ENCODE data around the gene IMP4. TPM values are rescaled to one million over a fixed set of nuclear protein-coding genes. Genes with fewer than 3 reads are reported as not detected.
A peak's percentile ranks its signal among the peaks of the same experiment; 100 is the strongest.

Gene IMP4
- total and polyA plus RNA-seq, 2 of the 13 experiments (the other 11 are each of a cell fraction or from before 2014, with no cell fraction given), result 142 to 158 TPM

- TF ChIP-seq SIX1 (CRISPR knock-in tag; IDR thresholded peaks at IDR 0.05; ENCODE audit: borderline replicate concordance), result no peak
- TF ChIP-seq BHLHE40 (IDR thresholded peaks at IDR 0.05; ENCODE audit: low read length), result 0 out of 2 replicates have a peak, but pooled peaks have one; percentile 3
- TF ChIP-seq SP1 (IDR thresholded peaks at IDR 0.05), result no peak
- no peak for TF ChIP-seq SP1 (CRISPR knock-in tag; IDR thresholded peaks at IDR 0.05)
- no peak for TF ChIP-seq ZBED4 (CRISPR knock-in tag; IDR thresholded peaks at IDR 0.05; ENCODE audit: borderline replicate concordance)
- no peak for TF ChIP-seq ZBTB25 (CRISPR knock-in tag; IDR thresholded peaks at IDR 0.05)
- TF ChIP-seq ZFAT (CRISPR knock-in tag; conservative IDR thresholded peaks at IDR 0.05), result no peak
- TF ChIP-seq ZNF17 (CRISPR knock-in tag; IDR thresholded peaks at IDR 0.05), result no peak
- TF ChIP-seq ZNF326 (CRISPR knock-in tag; IDR thresholded peaks at IDR 0.05; ENCODE audit: borderline replicate concordance), result no peak
- no peak for TF ChIP-seq ZNF296 (CRISPR knock-in tag; conservative IDR thresholded peaks at IDR 0.05)
- peak; percentile 97 for TF ChIP-seq ZBTB33 (CRISPR knock-in tag; IDR thresholded peaks at IDR 0.05)
- no peak for TF ChIP-seq MAFG (CRISPR knock-in tag; IDR thresholded peaks at IDR 0.05)
- no peak for TF ChIP-seq MIER2 (CRISPR knock-in tag; IDR thresholded peaks at IDR 0.05)
- TF ChIP-seq ATF2 (CRISPR knock-in tag; IDR thresholded peaks at IDR 0.05), result 0 out of 2 replicates have a peak, but pooled peaks have one; percentile 45
- TF ChIP-seq THAP8 (CRISPR knock-in tag; IDR thresholded peaks at IDR 0.05; ENCODE audit: borderline replicate concordance), result no peak
- TF ChIP-seq HNRNPLL (IDR thresholded peaks at IDR 0.05; ENCODE audit: low read depth, low read length, poor library complexity, severe bottlenecking), result no peak
- no peak for TF ChIP-seq RNF2 (conservative IDR thresholded peaks at IDR 0.05; ENCODE audit: low read depth)
- TF ChIP-seq ZBTB26 (CRISPR knock-in tag; IDR thresholded peaks at IDR 0.05; ENCODE audit: borderline replicate concordance), result no peak
These were observed 10.2 kb upstream of the IMP4 start (continued) for GRCh38 chr2:130332271-130333073.
